Measurements from ENCODE around the gene LPP. TPM values are rescaled to one million over a fixed set of nuclear protein-coding genes. Genes with fewer than 3 reads are reported as not detected.

Gene LPP
- total and polyA plus RNA-seq, 2 of the 4 experiments (the other 2 are of a cell fraction), result 16.0 to 130 TPM

DNA sequence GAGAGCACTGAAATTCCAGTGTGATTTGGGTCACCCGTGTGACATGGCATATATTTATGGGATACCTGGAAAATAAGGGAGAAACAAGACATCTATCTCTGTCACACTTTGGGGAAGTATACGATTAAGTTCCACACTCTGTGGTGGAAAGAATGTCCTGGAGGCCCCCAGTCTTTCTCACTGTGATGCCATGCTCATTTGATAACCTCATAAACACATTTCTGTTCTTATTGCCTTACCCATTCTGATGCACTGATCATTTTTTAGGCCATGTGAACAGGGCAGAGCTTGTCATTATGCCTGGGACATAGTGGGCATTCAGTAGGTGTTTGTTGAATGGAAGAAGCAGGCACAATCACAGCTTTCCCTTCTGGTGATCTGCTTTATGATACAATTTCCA, 668.5 kb downstream of the LPP start:
- no peak for DNase-seq
- CTCF ChIA-PET, result no interaction called here
- Histone ChIP-seq H3K4me2 (ENCODE audit: low read depth, low read length) (no peak overlapping the region), H2AK9ac (replicated peaks; ENCODE audit: low read depth, low read length, poor library complexity) (no peak overlapping the region), H3K18ac (ENCODE audit: low read depth, low read length) (no peak overlapping the region), H2AK5ac (ENCODE audit: low read depth, low read length) (no peak overlapping the region), H3K9ac (ENCODE audit: low read depth, low read length) (no peak overlapping the region), H3K4me1 (ENCODE audit: control insufficient read depth, insufficient read depth, low read length) (no peaks in the 10 kb centered on the region; the same call in 1 of the 2 replicates), H4K8ac (ENCODE audit: low read depth in 2 of 2, low read length in 2 of 2) (no peak overlapping the region), H2BK15ac (ENCODE audit: low read depth, low read length) (no peak overlapping the region), H3K9me3 (ENCODE audit: control insufficient read depth, insufficient read depth, low read length) (no peaks in the 10 kb centered on the region), H3K23ac (ENCODE audit: low read depth, low read length) (no peak overlapping the region), H2BK5ac (ENCODE audit: low read depth, low read length, poor library complexity, severe bottlenecking) (no peak overlapping the region), H3K4me3 (ENCODE audit: insufficient read depth, low read depth, low read length) (no peak overlapping the region), H3K4ac (ENCODE audit: low read depth, low read length) (no peak overlapping the region), H3K36me3 (ENCODE audit: control insufficient read depth, insufficient read depth, low read length) (peaks cover 2% of the 10 kb centered on the region; the same call in 1 of the 2 replicates), H4K91ac (ENCODE audit: insufficient read depth, low read depth, low read length) (no peak overlapping the region), H2AFZ (replicated peaks; ENCODE audit: low read length, poor library complexity) (no peak overlapping the region), H3K14ac (replicated peaks; ENCODE audit: low read depth, low read length) (no peak overlapping the region), H4K20me1 (ENCODE audit: insufficient read depth, low read length) (peaks cover 26% of the 10 kb centered on the region; the same call in 1 of the 2 replicates), H4K5ac (ENCODE audit: low read depth, low read length) (no peak overlapping the region), H3K56ac (ENCODE audit: extremely low read depth, insufficient read depth, low read length) (no peak overlapping the region), H3K79me1 (ENCODE audit: low read depth in 1 of 2, low read length in 2 of 2) (peaks cover 48 to 74% of the 10 kb centered on the region in 2 experiments), H3K9me1 (ENCODE audit: insufficient read depth, low read length) (peaks cover 23% of the 10 kb centered on the region), H2BK20ac (ENCODE audit: low read depth, low read length) (no peak overlapping the region), H3K27me3 (ENCODE audit: control insufficient read depth, insufficient read depth, low read length) (no peaks in the 10 kb centered on the region), H3K27ac (ENCODE audit: insufficient read depth, low read length) (no peak overlapping the region), H2BK120ac (ENCODE audit: low read depth, low read length) (no peak overlapping the region)
- BruUV-seq (replicated peaks), result no TSS peak
- WGBS, 2 experiments (ENCODE audit: extremely low coverage in 2 of 2, insufficient read length in 1 of 2), result no CpG with 5 or more reads among the region's 2 CpGs
- no peak for ATAC-seq (ENCODE audit: low read depth)
- TF ChIP-seq FOS (IDR thresholded peaks at IDR 0.05; ENCODE audit: low read depth, low read length) (no peak), MAZ (IDR thresholded peaks at IDR 0.05; ENCODE audit: borderline replicate concordance, low read depth, low read length) (no peak), RFX5 (IDR thresholded peaks at IDR 0.05; ENCODE audit: low read depth, low read length) (no peak), BHLHE40 (IDR thresholded peaks at IDR 0.05; ENCODE audit: low read depth, low read length) (no peak), MAFK (IDR thresholded peaks at IDR 0.05; ENCODE audit: low read depth, low read length) (no peak), RCOR1 (IDR thresholded peaks at IDR 0.05; ENCODE audit: insufficient replicate concordance, low read length) (no peak), NFE2L2 (IDR thresholded peaks at IDR 0.05; ENCODE audit: low read depth, low read length) (no peak), CEBPB (IDR thresholded peaks at IDR 0.05; ENCODE audit: low read depth, low read length) (no peak), CHD1 (IDR thresholded peaks at IDR 0.05; ENCODE audit: low read depth, low read length) (no peak), POLR2A (IDR thresholded peaks at IDR 0.05; ENCODE audit: low read depth, low read length) (no peak), RAD21 (IDR thresholded peaks at IDR 0.05; ENCODE audit: low read length) (no peak)
- TF ChIP-seq, protein P1, sequence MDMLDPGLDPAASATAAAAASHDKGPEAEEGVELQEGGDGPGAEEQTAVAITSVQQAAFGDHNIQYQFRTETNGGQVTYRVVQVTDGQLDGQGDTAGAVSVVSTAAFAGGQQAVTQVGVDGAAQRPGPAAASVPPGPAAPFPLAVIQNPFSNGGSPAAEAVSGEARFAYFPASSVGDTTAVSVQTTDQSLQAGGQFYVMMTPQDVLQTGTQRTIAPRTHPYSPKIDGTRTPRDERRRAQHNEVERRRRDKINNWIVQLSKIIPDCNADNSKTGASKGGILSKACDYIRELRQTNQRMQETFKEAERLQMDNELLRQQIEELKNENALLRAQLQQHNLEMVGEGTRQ (IDR thresholded peaks at IDR 0.05; ENCODE audit: low read depth, low read length), result no peak
- TF ChIP-seq, protein P2, sequence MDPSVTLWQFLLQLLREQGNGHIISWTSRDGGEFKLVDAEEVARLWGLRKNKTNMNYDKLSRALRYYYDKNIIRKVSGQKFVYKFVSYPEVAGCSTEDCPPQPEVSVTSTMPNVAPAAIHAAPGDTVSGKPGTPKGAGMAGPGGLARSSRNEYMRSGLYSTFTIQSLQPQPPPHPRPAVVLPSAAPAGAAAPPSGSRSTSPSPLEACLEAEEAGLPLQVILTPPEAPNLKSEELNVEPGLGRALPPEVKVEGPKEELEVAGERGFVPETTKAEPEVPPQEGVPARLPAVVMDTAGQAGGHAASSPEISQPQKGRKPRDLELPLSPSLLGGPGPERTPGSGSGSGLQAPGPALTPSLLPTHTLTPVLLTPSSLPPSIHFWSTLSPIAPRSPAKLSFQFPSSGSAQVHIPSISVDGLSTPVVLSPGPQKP (IDR thresholded peaks at IDR 0.05; ENCODE audit: borderline replicate concordance, low read depth, low read length), result no peak
- TF ChIP-seq, protein P3, sequence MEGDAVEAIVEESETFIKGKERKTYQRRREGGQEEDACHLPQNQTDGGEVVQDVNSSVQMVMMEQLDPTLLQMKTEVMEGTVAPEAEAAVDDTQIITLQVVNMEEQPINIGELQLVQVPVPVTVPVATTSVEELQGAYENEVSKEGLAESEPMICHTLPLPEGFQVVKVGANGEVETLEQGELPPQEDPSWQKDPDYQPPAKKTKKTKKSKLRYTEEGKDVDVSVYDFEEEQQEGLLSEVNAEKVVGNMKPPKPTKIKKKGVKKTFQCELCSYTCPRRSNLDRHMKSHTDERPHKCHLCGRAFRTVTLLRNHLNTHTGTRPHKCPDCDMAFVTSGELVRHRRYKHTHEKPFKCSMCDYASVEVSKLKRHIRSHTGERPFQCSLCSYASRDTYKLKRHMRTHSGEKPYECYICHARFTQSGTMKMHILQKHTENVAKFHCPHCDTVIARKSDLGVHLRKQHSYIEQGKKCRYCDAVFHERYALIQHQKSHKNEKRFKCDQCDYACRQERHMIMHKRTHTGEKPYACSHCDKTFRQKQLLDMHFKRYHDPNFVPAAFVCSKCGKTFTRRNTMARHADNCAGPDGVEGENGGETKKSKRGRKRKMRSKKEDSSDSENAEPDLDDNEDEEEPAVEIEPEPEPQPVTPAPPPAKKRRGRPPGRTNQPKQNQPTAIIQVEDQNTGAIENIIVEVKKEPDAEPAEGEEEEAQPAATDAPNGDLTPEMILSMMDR (conservative IDR thresholded peaks at IDR 0.05; ENCODE audit: low read depth, low read length), result no peak
- intact Hi-C loops (cut with micrococcal nuclease) (no loop called here), dilution Hi-C loops (cut with HindIII; ENCODE audit: low sequenced_read_pairs, unreplicated experiment) (no loop called here), in situ Hi-C loops (cut with MboI; ENCODE audit: low sequenced_read_pairs) (no loop called here)
- POLR2A ChIA-PET (ENCODE audit: unreplicated experiment), result no interaction called here
